WI38 (cell line): ENCODE data around the gene ZNF396.

Source experiments
- H3K4me3 ChIP-seq: 2 replicates; pipeline ENCODE4 v1.5.1; 2011; ENCODE audit warnings: low read depth, mild to moderate bottlenecking, control low read depth, low read length
- TF ChIP-seq, protein P1 (sequence below): IDR thresholded peaks from 2 replicates; pipeline ENCODE4 v1.5.1; 2012; ENCODE audit warnings: low read depth, mild to moderate bottlenecking, control low read depth, low read length

The ZNF396 gene

GRCh38 chr18:35348001-35348400, 29.1 kb downstream of the ZNF396 start:
- TF ChIP-seq, protein P1, sequence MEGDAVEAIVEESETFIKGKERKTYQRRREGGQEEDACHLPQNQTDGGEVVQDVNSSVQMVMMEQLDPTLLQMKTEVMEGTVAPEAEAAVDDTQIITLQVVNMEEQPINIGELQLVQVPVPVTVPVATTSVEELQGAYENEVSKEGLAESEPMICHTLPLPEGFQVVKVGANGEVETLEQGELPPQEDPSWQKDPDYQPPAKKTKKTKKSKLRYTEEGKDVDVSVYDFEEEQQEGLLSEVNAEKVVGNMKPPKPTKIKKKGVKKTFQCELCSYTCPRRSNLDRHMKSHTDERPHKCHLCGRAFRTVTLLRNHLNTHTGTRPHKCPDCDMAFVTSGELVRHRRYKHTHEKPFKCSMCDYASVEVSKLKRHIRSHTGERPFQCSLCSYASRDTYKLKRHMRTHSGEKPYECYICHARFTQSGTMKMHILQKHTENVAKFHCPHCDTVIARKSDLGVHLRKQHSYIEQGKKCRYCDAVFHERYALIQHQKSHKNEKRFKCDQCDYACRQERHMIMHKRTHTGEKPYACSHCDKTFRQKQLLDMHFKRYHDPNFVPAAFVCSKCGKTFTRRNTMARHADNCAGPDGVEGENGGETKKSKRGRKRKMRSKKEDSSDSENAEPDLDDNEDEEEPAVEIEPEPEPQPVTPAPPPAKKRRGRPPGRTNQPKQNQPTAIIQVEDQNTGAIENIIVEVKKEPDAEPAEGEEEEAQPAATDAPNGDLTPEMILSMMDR = no peak
- H3K4me3 ChIP-seq = no peak overlapping the region

DNA sequence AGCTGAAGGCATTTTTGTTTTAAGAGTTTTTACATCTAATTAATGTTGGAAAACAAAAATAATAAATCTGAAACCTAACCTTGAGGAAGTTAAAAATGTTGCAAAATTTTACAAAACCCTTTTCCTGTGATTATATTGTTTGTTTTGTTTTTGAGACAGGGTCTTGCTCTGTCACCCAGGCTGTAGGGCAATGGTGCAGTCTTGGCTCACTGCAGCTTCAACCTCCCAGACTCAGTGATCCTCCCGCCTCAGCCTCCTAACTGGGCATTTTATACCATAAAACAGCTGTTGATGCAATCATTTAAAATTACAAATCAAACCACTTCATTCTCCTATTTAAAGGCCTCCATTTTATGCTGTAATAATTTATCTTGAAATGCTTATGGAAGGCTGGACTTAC, 31.2 kb downstream of the ZNF396 start:
- TF ChIP-seq, protein P1 = no peak
- no peak overlapping the region for H3K4me3 ChIP-seq

DNA sequence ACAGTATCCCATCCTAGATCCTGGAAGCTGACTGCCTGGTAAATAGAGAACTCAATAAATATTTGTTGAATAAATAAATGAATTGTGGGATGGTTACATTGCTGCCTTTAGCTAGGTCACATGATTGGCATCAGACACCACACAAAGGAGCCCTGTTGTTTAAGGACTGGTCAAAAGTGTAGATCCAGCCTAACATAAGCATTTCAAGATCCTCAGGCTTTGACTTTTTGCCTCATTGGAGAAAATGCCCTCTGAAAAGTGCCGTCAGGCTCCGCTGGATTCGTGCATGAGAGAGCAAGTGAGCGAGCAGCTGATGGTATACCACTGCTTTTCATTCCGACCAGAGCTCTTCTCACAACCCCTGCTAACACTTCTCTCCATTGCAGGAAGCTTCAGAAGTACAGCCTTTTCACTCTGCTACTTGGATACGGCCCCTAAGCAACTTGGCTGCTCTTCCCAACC, 31.6 kb downstream of the ZNF396 start:
- TF ChIP-seq, protein P1 = no peak
- H3K4me3 ChIP-seq = no peak overlapping the region

- peak overlapping the region; percentile 95 for H3K4me3 ChIP-seq
- TF ChIP-seq, protein P1 = no peak
Measured at GRCh38 chr18:35344736-35345459, 32.2 kb downstream of the ZNF396 start.

- TF ChIP-seq, protein P1 = no peak
- H3K4me3 ChIP-seq = peak within 1 kb of the TSS; percentile 95
Measured at GRCh38 chr18:35343936-35344735, 33.0 kb downstream of the ZNF396 start, which contains the start of gene ZNF24. ZNF24 (minus strand) TSS chr18:35344420; CDS start chr18:35340650, 3,770 bp downstream.

DNA sequence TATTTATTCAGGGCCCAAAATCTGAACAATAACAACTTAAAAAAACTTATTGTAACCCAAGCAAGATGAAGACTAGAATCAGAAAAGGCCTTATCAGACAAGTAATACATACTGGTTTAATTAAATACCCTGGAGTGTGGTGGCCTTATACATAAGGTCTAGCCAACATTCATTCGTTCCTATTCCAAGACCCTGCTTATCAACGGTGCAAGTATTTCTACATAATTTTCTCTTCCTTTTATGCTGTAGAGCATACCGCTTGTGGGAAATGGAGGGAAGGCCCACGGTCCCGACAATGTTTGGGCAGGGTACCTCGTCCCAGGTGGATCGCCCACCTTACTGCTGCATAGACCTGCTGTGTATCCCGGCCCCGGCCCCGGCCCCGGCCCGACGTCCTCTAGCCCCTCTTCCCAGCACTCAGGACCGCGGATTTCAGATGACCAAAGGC, 33.6 kb downstream of the ZNF396 start:
- peak overlapping the region; percentile 95 for H3K4me3 ChIP-seq
- TF ChIP-seq, protein P1 = no peak

GRCh38 chr18:35337286-35337685, 39.9 kb downstream of the ZNF396 start:
- TF ChIP-seq, protein P1 = no peak
- no peak overlapping the region for H3K4me3 ChIP-seq
